Thyroid gland (tissue), 4 donors: ENCODE results near the gene INTS11.

Experiments used
- POLR2A ChIP-seq, 2 donors: fragments of 450-650 bp; IDR thresholded peaks; one replicate each; pipeline ENCODE4 v1.6.1; 2017; ENCODE audit warnings: antibody characterized with exemption in 2 of 2, mild to moderate bottlenecking in 2 of 2, moderate library complexity in 1 of 2
- TF ChIP-seq, protein P1 (sequence below), 6 experiments: fragments of 200-600 bp in 3 of 6; fragments of 450-650 bp in 3 of 6; sonication (generic) in 3 of 6; IDR thresholded peaks; one replicate each; pipeline ENCODE4 v1.5.1; 2016 to 2019; ENCODE audit warnings: antibody characterized with exemption in 6 of 6, mild to moderate bottlenecking in 2 of 6, inconsistent platforms in 1 of 6, moderate library complexity in 1 of 6

DNA sequence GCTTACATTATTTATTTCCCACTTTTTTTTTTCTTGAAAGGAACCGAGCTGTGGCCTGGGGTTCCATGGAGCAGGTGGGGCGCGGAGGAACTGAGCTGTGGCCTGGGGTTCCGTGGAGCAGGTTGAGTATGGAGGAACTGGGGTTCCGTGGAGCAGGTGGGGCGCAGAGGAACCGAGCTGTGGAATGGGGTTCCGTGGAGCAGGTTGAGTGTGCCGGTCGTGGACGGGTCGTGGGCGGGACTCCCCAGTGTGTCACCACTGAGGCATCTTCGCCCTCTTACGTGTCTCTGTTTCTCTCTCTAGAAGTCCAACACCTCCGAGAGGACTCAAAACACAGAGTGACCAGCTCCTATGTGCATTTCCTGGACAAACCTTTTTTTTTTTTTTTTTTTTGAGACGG lies 45.4 kb downstream of the INTS11 start:
- TF ChIP-seq POLR2A (IDR thresholded peaks at IDR 0.05): no peak
- TF ChIP-seq, protein P1, sequence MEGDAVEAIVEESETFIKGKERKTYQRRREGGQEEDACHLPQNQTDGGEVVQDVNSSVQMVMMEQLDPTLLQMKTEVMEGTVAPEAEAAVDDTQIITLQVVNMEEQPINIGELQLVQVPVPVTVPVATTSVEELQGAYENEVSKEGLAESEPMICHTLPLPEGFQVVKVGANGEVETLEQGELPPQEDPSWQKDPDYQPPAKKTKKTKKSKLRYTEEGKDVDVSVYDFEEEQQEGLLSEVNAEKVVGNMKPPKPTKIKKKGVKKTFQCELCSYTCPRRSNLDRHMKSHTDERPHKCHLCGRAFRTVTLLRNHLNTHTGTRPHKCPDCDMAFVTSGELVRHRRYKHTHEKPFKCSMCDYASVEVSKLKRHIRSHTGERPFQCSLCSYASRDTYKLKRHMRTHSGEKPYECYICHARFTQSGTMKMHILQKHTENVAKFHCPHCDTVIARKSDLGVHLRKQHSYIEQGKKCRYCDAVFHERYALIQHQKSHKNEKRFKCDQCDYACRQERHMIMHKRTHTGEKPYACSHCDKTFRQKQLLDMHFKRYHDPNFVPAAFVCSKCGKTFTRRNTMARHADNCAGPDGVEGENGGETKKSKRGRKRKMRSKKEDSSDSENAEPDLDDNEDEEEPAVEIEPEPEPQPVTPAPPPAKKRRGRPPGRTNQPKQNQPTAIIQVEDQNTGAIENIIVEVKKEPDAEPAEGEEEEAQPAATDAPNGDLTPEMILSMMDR (IDR thresholded peaks at IDR 0.05): no peak
